SU-DHL-6 (cell line): ENCODE results near the gene TMA7B.

ENCODE experiments used
- EZH2phosphoT487 ChIP-seq: fragments of 200-600 bp; sonication (generic), shearing (Covaris generic); conservative IDR thresholded peaks from 2 replicates; pipeline ENCODE4 v1.6.1; 2018; ENCODE audit warnings: mild to moderate bottlenecking, antibody characterized with exemption, low read length, moderate library complexity, mixed read lengths
- TF ChIP-seq, protein P1 (sequence below): fragments of 200-600 bp; sonication (generic); IDR thresholded peaks from one replicate; pipeline ENCODE4 v1.5.1; 2017; ENCODE audit warnings: antibody characterized with exemption, mild to moderate bottlenecking, low read length, moderate library complexity; ENCODE audit not compliant: insufficient read depth, poor library complexity, severe bottlenecking

- TF ChIP-seq, protein P1, sequence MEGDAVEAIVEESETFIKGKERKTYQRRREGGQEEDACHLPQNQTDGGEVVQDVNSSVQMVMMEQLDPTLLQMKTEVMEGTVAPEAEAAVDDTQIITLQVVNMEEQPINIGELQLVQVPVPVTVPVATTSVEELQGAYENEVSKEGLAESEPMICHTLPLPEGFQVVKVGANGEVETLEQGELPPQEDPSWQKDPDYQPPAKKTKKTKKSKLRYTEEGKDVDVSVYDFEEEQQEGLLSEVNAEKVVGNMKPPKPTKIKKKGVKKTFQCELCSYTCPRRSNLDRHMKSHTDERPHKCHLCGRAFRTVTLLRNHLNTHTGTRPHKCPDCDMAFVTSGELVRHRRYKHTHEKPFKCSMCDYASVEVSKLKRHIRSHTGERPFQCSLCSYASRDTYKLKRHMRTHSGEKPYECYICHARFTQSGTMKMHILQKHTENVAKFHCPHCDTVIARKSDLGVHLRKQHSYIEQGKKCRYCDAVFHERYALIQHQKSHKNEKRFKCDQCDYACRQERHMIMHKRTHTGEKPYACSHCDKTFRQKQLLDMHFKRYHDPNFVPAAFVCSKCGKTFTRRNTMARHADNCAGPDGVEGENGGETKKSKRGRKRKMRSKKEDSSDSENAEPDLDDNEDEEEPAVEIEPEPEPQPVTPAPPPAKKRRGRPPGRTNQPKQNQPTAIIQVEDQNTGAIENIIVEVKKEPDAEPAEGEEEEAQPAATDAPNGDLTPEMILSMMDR, result no peak
- no peak for TF ChIP-seq EZH2phosphoT487
These were observed 46.9 kb upstream of the TMA7B start for GRCh38 chr22:39913321-39913720.
